D721Med (cell line): ENCODE results near the gene TAAR6.

ENCODE experiments used
- DNase-seq: peaks from one replicate; pipeline ENCODE4 v3.0.0; 2011; ENCODE audit warnings: low spot score; ENCODE audit not compliant: insufficient read length
- FAIRE-seq: peaks from 2 replicates; lab custom pipeline; 2011; peaks lifted over from hg19 to GRCh38; lab: Jason Lieb, UNC
- CTCF ChIP-seq: IDR thresholded peaks from 2 replicates; pipeline ENCODE4 v1.5.1; 2012; ENCODE audit warnings: mild to moderate bottlenecking, control low read depth; ENCODE audit not compliant: insufficient read depth; ENCODE audit errors: missing control alignments

TAAR6 gene

GRCh38 chr6:132567566-132567965 is 2.6 kb upstream of the TAAR6 start:
- DNase-seq (no peak), FAIRE-seq (no peak)
- no peak for TF ChIP-seq CTCF

- no peak for TF ChIP-seq CTCF
- DNase-seq (no peak), FAIRE-seq (no peak)
Observed at GRCh38 chr6:132568611-132569010, 1.5 kb upstream of the TAAR6 start.

GRCh38 chr6:132569170-132569569 is 952 bp upstream of the TAAR6 start:
- FAIRE-seq, result no peak
- DNase-seq, result no peak

GRCh38 chr6:132571774-132572173 is 1.7 kb downstream of the TAAR6 start:
- DNase-seq, result no peak
- TF ChIP-seq CTCF, result no peak
- no peak for FAIRE-seq

More at GRCh38 chr6:132569170-132569569, 952 bp upstream of the TAAR6 start:
- no peak for TF ChIP-seq CTCF

GRCh38 chr6:132584698-132585097 is 14.6 kb downstream of the TAAR6 start:
- no peak for TF ChIP-seq CTCF
- DNase-seq (no peak), FAIRE-seq (no peak)

GRCh38 chr6:132587424-132587823 is 17.3 kb downstream of the TAAR6 start:
- DNase-seq, result no peak

More at GRCh38 chr6:132587424-132587823, 17.3 kb downstream of the TAAR6 start:
- FAIRE-seq, result no peak
- no peak for TF ChIP-seq CTCF
